OCI-LY3 (cell line): ENCODE measurements around the gene BMPER.

Experiments
- H2AFZ ChIP-seq: fragments of 200-600, 300-600 bp; shearing (Covaris generic); 2 replicates; pipeline ENCODE4 v1.6.0; 2014; ENCODE audit warnings: antibody characterized with exemption, low read depth, low read length
- H3K27ac ChIP-seq: fragments of 200-600, 300-600 bp; sonication (generic); 2 replicates; pipeline ENCODE4 v1.5.1; 2014; ENCODE audit warnings: mild to moderate bottlenecking, low read length, moderate library complexity, mixed read lengths
- H3K27me3 ChIP-seq: fragments of 200-600, 300-600 bp; sonication (generic); 2 replicates; pipeline ENCODE4 v1.6.1; 2014; ENCODE audit warnings: low read depth, low read length, mixed read lengths
- H3K36me3 ChIP-seq: fragments of 200-600, 300-600 bp; sonication (generic); replicated peaks from 2 replicates; pipeline ENCODE3; 2014; ENCODE audit warnings: low read depth, low read length, mixed read lengths
- H3K4me1 ChIP-seq: fragments of 300-600, 200-600 bp; sonication (generic); 2 replicates; pipeline ENCODE4 v1.6.1; 2014; ENCODE audit warnings: low read length, mixed read lengths
- H3K4me2 ChIP-seq: fragments of 200-600, 300-600 bp; sonication (generic); 2 replicates; pipeline ENCODE4 v1.6.1; 2014; ENCODE audit warnings: low read length, mixed read lengths
- H3K4me3 ChIP-seq: fragments of 300-600, 200-600 bp; sonication (generic); 2 replicates; pipeline ENCODE4 v1.5.1; 2014; ENCODE audit warnings: antibody characterized with exemption, mild to moderate bottlenecking, low read length, moderate library complexity
- H3K79me2 ChIP-seq: fragments of 300-600, 200-600 bp; shearing (Covaris generic); 2 replicates; pipeline ENCODE4 v1.6.1; 2014; ENCODE audit warnings: mild to moderate bottlenecking, low read length, mixed read lengths
- H3K9ac ChIP-seq: fragments of 300-600, 200-600 bp; shearing (Covaris generic); 2 replicates; pipeline ENCODE4 v1.6.0; 2014; ENCODE audit warnings: mild to moderate bottlenecking, low read length, moderate library complexity
- H3K9me3 ChIP-seq: fragments of 200-600, 300-600 bp; shearing (Covaris generic); 2 replicates; pipeline ENCODE4 v1.6.1; 2014; ENCODE audit warnings: low read length, mixed read lengths; ENCODE audit not compliant: insufficient read depth
- H4K20me1 ChIP-seq: fragments of 200-600, 300-600 bp; sonication (generic); 2 replicates; pipeline ENCODE4 v1.6.1; 2016; ENCODE audit warnings: low read length, mixed read lengths; ENCODE audit not compliant: insufficient read depth
- CTCF ChIP-seq: fragments of 200-600, 300-600 bp; sonication (generic); IDR thresholded peaks from 2 replicates; pipeline ENCODE4 v1.5.1; 2014; ENCODE audit warnings: antibody characterized with exemption, low read length, low read depth
- EZH2phosphoT487 ChIP-seq: fragments of 200-600 bp; shearing (Covaris generic); IDR thresholded peaks from 2 replicates; pipeline ENCODE4 v1.6.1; 2018; ENCODE audit warnings: antibody characterized with exemption, mixed run types, low read depth

BMPER gene

GRCh38 chr7:33923440-33924229 is 18.3 kb downstream of the BMPER start:
- Histone ChIP-seq H3K27ac (no peak overlapping the region), H4K20me1 (no peaks in the 10 kb centered on the region), H3K27me3 (0 out of 2 replicates have a peak, but pooled peaks cover 4% of the 10 kb centered on the region), H3K4me1 (no peaks in the 10 kb centered on the region), H3K9ac (no peak overlapping the region), H3K79me2 (no peaks in the 10 kb centered on the region), H3K4me2 (no peak overlapping the region), H3K4me3 (no peak overlapping the region), H2AFZ (no peak overlapping the region), H3K9me3 (no peaks in the 10 kb centered on the region), H3K36me3 (no peaks in the 10 kb centered on the region)
- TF ChIP-seq CTCF (no peak), EZH2phosphoT487 (no peak)

- no peak overlapping the region for H3K27ac ChIP-seq
- TF ChIP-seq CTCF (no peak), EZH2phosphoT487 (no peak)
These were observed 21.2 kb downstream of the BMPER start for GRCh38 chr7:33926535-33926934.

GRCh38 chr7:33928986-33929385 is 23.6 kb downstream of the BMPER start:
- no peaks in the 10 kb centered on the region for H4K20me1 ChIP-seq
- no peaks in the 10 kb centered on the region for H3K9me3 ChIP-seq
- no peak overlapping the region for H2AFZ ChIP-seq
- no peak overlapping the region for H3K9ac ChIP-seq
- TF ChIP-seq CTCF (no peak), EZH2phosphoT487 (no peak)
- H3K36me3 ChIP-seq = no peaks in the 10 kb centered on the region
- no peak overlapping the region for H3K4me3 ChIP-seq
- H3K27ac ChIP-seq = no peak overlapping the region
- H3K27me3 ChIP-seq = peaks cover 12% of the 10 kb centered on the region
- H3K79me2 ChIP-seq = no peaks in the 10 kb centered on the region
- H3K4me2 ChIP-seq = no peak overlapping the region
- no peaks in the 10 kb centered on the region for H3K4me1 ChIP-seq

More at GRCh38 chr7:33926535-33926934, 21.2 kb downstream of the BMPER start:
- Histone ChIP-seq H3K4me3 (no peak overlapping the region), H2AFZ (no peak overlapping the region), H3K36me3 (no peaks in the 10 kb centered on the region), H4K20me1 (no peaks in the 10 kb centered on the region), H3K27me3 (0 out of 2 replicates have a peak, but pooled peaks cover 4% of the 10 kb centered on the region), H3K79me2 (no peaks in the 10 kb centered on the region), H3K4me1 (no peaks in the 10 kb centered on the region), H3K4me2 (no peak overlapping the region), H3K9me3 (no peaks in the 10 kb centered on the region), H3K9ac (no peak overlapping the region)

- no peaks in the 10 kb centered on the region for H4K20me1 ChIP-seq
- H3K4me3 ChIP-seq = no peak overlapping the region
- no peak overlapping the region for H2AFZ ChIP-seq
- H3K27ac ChIP-seq = no peak overlapping the region
- H3K4me1 ChIP-seq = no peaks in the 10 kb centered on the region
- no peak overlapping the region for H3K4me2 ChIP-seq
- H3K9me3 ChIP-seq = no peaks in the 10 kb centered on the region
- H3K27me3 ChIP-seq = peaks cover 7% of the 10 kb centered on the region
- H3K9ac ChIP-seq = no peak overlapping the region
- no peaks in the 10 kb centered on the region for H3K79me2 ChIP-seq
- no peaks in the 10 kb centered on the region for H3K36me3 ChIP-seq
- TF ChIP-seq CTCF (no peak), EZH2phosphoT487 (no peak)
These were observed 26.9 kb downstream of the BMPER start for GRCh38 chr7:33932221-33932620.
